Activated CD4-positive, alpha-beta T cell treated with anti-CD3 and anti-CD28 coated beads for 4 hours (primary cell): ENCODE results near the gene RTL5.

Source experiments
- DNase-seq, 2 donors: peaks; one replicate each; pipeline ENCODE4 v3.0.0-alpha.2; 2020

The RTL5 gene

DNA sequence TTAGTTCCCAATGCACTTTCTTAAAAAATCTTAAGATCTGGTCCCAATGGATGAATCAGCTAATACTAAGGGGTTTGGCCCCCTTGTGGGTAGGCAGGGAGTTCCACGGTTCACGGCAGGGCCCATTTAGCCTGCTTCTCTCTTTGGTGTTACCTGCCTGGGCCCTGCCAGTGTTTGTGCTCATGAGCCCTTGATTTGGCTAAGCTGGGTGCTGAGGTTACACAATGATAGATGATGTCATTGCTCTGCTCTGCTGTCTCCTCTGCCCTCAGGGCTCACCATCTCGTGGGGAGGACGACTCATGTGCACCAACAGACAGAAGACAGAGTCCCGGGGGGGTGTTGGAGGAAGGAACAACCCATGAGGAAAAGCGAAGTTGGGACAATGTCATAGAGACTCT is 24.4 kb downstream of the RTL5 start:
- no peak for DNase-seq

DNA sequence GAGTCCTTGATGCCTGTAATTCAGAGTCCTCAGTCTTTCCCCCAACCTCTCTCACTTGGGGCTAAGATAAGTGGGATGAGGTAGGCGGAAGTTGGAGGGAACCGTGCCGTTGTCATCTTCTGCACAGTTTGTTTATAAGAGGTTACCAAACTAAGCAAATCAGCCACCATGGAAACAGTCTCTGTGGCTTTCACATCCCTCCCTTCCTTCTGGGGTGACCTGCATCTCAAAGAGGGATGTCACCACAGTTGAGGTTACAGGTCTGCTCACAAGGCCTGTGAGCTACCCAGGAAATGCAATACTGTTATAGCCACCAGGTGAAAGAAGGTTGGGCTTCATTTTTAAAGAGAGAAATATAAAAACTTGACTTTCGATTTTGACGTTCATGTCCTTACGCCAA is 26.3 kb downstream of the RTL5 start:
- DNase-seq = peak in 1 of 2 donors; percentile 18

GRCh38 chrX:72102760-72103159 is 29.0 kb downstream of the RTL5 start:
- no peak for DNase-seq

DNA sequence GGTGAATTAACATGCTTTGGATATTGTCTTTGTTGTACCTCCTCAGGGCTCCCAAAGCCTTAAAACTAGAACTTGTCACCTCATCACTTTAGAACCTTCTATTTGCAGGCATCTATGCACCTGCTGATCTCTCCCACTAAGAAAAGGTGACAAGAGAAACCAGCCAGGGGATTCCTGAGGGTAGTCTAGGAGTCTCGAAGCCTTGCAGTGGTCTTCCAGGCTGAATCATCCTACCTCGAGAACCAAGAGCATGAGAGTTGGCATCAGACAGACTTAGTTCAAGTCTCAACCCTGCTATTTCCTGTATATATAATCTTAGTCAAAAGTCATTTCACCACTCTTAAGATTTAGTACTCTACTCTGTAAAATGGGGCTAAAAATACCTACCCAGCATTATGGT is 29.6 kb downstream of the RTL5 start:
- DNase-seq = no peak

DNA sequence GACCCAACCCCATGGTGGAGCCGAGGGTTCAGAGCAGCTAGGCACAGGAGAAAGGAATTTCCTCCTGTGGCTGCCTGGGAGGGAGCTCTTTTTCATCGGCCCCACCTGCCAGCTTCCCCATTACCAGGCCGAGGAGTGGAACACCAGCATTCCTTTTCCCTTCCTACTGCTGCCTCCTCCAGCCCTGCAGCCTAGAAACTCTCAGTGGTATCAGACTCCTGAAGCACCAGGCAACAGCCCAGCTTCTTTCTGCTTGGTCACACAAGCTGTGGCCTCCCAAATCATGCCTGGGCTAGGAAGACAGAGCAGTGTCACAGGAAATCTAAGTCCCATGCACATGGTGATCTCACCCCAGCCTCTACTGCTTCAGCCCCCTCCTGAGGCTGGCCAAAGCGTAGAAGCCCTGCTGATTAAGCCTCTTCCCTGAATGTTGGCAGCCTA is 30.1 kb downstream of the RTL5 start:
- no peak for DNase-seq

- peak; percentile 47 to 52 for DNase-seq
Measured at GRCh38 chrX:72100824-72101351, 30.8 kb downstream of the RTL5 start.

DNA sequence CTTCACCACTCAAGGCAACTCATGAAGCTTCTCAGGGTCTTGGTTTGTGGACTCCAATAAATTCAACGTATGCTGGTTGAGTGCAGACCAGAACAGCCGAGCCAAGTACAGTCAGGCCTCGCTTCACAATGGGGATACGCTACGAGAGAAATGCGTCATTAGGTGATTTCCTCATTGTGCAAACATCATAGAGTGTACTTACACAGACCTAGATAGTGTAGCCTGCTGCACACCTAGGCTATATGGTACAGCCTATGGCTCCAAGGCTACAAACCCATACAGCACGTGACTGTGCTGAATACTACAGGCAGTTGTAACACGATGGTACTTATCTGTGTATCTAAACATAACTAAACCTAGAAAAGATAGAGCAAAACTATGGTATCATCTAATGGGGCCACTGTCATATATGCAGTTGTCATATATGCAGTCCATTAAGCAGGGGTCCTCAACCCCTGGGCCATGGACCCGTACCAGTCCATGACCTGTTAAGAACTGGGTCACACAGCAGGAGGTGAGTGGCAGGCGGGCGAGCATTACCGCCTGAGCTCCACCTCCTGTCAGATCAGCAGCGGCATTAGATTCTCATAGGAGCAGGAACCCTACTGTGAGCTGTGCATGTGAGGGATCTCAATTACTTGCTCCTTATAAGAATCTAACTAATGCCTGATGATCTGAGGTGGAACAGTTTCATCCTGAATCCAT is 31.5 kb downstream of the RTL5 start:
- DNase-seq = no peak

- DNase-seq = no peak
Measured at GRCh38 chrX:72097098-72097497, 34.6 kb downstream of the RTL5 start.

GRCh38 chrX:72095370-72095769 is 36.3 kb downstream of the RTL5 start:
- no peak for DNase-seq

GRCh38 chrX:72094894-72095293 is 36.8 kb downstream of the RTL5 start:
- DNase-seq = peak; percentile 38 to 48

DNA sequence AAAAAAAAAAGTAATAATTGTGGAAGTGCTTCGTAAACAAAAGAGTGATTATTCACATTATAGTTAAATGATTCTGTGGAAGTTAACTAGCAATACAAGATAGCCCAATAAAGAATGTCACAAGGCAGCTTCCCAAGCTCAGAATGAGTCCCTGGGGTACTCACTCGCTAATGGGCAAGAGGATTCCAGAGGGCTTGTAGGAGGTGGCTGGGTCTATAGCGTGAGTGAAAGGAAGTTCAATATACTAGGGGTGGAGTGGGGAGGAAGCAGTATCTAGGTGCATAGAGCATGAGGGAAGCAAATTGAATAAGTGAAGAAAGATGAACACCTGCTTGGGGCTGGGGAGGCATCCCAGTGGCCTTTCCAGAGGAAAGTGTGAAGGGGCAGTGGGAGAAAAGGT is 42.5 kb downstream of the RTL5 start:
- no peak for DNase-seq

GRCh38 chrX:72088761-72089160 is 43.0 kb downstream of the RTL5 start:
- no peak for DNase-seq

GRCh38 chrX:72086995-72087394 is 44.7 kb downstream of the RTL5 start:
- no peak for DNase-seq

DNA sequence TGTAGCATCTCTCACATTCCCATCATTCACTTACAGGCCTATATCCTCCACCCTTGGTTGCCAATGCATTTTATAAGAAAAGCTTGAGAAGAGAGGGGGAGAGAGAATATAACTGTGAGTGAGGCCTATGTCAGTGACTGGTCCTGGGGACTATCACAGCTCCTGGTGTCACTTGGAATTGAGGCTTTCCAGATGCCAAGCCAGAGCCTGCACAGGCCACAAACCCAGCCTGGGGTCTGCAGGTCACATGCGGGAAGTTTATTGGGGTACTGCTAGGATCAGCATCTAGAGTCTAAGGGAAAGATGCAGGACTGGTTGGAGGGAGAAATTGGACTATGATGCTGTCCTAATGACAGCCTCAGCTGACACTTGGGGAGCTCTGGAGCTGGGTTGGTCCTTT is 47.6 kb downstream of the RTL5 start:
- no peak for DNase-seq

DNA sequence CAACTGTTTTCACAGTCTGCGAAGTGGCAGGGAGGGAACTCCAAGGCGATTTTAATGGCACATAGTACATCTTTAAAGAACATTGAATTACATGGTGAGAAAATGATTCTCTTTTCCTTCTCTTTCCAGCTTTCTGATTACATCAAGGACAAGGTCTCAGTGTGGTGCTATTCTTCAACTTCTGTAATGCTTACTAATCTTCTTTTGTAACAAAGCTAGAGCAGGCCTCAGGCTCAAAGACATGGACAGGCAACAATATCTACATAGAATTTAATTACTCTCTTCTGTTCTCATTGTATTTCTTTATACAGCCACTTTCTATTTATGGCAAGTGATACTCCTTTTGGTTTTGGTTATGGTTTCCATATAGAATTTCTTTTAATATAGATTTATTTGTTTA is 48.4 kb downstream of the RTL5 start:
- DNase-seq = no peak

GRCh38 chrX:72081605-72082320 is 50.0 kb downstream of the RTL5 start:
- no peak for DNase-seq

- DNase-seq = no peak
Measured at GRCh38 chrX:72080800-72081199, 50.9 kb downstream of the RTL5 start.

- no peak for DNase-seq
Measured at GRCh38 chrX:72080150-72080549, 51.6 kb downstream of the RTL5 start.

DNA sequence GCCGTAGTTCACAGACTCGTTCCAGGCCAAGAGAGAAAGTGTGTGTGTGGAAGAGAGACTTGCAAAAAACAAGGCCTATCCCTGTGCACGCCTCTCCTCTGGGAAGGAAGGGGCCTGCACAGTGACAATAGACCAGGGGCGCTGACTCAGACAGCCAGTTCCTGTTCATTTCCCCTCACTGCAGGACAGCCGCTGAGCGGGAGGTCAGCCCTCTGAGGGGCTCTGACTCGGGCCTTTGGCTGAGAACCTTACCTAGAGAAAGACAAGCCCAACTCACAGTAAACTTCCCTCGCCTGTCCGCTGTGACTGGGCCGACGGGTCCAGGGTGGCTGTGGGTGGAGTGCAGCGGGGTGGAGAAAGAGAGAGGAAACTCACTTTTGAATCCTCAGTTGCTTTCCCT is 52.1 kb downstream of the RTL5 start:
- no peak for DNase-seq

- no peak for DNase-seq
Measured at GRCh38 chrX:72078411-72078810, 53.3 kb downstream of the RTL5 start.
